RKO (cell line): Measurements from ENCODE around the gene TTC34.
"Not testable (repeated sequence)": the region's sequence is repeated elsewhere in the genome, so short reads cannot be mapped to it uniquely, and the experiment has no call there.

Experiments used
- DNase-seq: peaks from one replicate; pipeline ENCODE4 v3.0.0-alpha.2; 2016; ENCODE audit warnings: low spot score

TTC34 gene

DNA sequence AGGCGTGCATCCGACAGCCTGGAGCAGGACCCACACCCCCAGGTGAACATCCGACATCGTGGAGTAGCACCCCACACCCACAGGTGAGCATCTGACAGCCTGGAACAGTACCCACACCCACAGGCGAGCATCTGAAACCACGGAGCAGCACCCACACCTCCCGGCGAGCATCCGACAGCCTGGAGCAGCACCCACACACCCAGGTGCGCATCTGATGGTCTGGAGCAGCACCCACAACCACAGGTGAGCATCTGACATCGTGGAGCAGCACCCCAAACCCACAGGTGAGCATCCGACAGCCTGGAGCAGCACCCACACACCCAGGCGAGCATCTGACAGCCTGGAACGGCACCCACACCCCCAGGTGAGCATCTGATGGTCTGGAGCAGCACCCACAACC lies 46.1 kb downstream of the TTC34 start:
- not testable (repeated sequence) for DNase-seq

- DNase-seq: not testable (repeated sequence)
Observed at GRCh38 chr1:2754597-2754996, 46.9 kb downstream of the TTC34 start.

GRCh38 chr1:2752503-2752902 lies 49.0 kb downstream of the TTC34 start:
- DNase-seq: not testable (repeated sequence)

- DNase-seq: not testable (repeated sequence)
Observed at GRCh38 chr1:2751866-2752265, 49.6 kb downstream of the TTC34 start.

- DNase-seq: not testable (repeated sequence)
Observed at GRCh38 chr1:2750766-2751730, 50.4 kb downstream of the TTC34 start.

- not testable (repeated sequence) for DNase-seq
Observed at GRCh38 chr1:2750041-2750680, 51.3 kb downstream of the TTC34 start.

- not testable (repeated sequence) for DNase-seq
Observed at GRCh38 chr1:2748626-2749025, 52.9 kb downstream of the TTC34 start.

- not testable (repeated sequence) for DNase-seq
Observed at GRCh38 chr1:2694796-2695195, 106.7 kb downstream of the TTC34 start.

GRCh38 chr1:2690180-2690579 lies 111.3 kb downstream of the TTC34 start:
- not testable (repeated sequence) for DNase-seq

DNA sequence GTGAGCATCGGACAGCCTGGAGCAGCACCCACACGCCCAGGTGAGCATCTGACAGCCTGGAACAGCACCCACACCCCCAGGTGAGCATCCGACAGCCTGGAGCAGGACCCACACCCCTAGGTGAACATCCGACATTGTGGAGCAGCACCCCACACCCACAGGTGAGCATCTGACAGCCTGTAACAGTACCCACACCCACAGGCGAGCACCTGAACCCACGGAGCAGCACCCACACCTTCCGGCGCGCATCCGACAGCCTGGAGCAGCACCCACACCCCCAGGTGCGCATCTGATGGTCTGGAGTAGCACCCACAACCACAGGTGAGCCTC lies 113.2 kb downstream of the TTC34 start:
- DNase-seq: not testable (repeated sequence)

DNA sequence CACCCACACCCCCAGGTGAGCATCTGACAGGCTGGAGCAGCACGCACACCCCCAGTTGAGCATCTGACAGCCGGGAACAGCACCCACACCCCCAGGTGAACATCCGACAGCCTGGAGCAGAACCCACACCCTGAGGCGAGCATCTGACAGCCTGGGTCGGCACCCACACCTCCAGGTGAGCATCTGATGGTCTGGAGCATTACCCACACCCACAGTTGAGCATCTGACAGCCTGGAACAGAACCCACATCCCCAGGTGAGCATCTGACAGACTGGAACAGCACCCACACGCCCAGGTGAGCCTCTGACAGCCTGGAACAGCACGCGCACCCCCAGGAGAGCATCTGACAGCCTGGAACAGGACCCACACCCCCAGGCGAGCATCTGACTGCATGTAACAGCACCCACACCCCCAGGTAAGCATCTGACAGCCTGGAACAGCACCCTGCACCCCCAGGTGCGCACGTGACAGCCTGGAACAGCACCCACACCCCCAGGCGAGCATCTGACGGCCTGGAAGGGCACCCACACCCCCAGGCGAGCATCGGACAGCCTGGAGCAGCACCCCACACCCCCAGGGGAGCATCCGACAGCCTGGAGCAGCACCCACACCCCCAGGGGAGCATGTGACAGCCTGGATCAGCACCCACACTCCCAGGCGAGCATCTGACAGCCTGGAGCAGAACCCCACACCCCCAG lies 113.7 kb downstream of the TTC34 start:
- not testable (repeated sequence) for DNase-seq

- not testable (repeated sequence) for DNase-seq
Observed at GRCh38 chr1:2687174-2687591, 114.3 kb downstream of the TTC34 start.

GRCh38 chr1:2686091-2686863 lies 115.2 kb downstream of the TTC34 start:
- not testable (repeated sequence) for DNase-seq

- not testable (repeated sequence) for DNase-seq
Observed at GRCh38 chr1:2685671-2686070, 115.8 kb downstream of the TTC34 start.

DNA sequence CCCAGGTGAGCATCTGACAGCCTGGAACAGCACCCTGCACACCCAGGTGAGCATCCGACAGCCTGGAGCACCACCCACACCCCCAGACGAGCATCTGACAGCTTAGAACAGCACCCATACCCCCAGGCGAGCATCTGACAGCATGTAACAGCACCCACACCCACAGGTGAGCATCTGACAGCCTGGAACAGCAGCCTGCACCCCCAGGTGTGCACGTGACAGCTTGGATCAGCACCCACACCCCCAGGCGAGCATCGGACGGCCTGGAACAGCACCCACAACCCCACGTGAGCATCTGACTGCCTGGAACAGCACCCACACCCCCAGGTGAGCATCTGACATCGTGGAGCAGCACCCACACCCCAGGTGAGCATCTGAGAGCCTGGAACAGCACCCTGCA lies 116.6 kb downstream of the TTC34 start:
- not testable (repeated sequence) for DNase-seq

GRCh38 chr1:2684000-2684399 lies 117.5 kb downstream of the TTC34 start:
- not testable (repeated sequence) for DNase-seq

GRCh38 chr1:2683321-2683741 lies 118.2 kb downstream of the TTC34 start:
- DNase-seq: not testable (repeated sequence)

DNA sequence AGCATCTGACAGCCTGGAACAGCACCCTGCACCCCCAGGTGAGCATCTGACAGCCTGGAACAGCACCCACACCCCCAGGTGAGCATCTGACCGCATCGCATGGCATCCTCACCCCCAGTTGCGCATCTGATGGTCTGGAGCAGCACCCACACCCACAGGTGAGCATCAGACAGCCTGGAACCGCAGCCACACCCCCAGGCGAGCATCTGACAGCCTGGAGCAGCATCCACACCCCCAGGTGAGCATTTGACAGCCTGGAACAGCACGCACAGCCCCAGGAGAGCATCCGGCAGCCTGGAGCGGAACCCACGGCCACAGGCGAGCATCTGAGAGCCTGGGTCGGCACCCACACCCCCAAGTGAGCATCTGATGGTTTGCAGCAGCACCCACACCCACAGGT lies 118.6 kb downstream of the TTC34 start:
- DNase-seq: not testable (repeated sequence)

GRCh38 chr1:2676726-2677125 lies 124.8 kb downstream of the TTC34 start:
- not testable (repeated sequence) for DNase-seq

GRCh38 chr1:2671656-2672055 lies 129.8 kb downstream of the TTC34 start:
- DNase-seq: not testable (repeated sequence)

- not testable (repeated sequence) for DNase-seq
Observed at GRCh38 chr1:2659806-2660205, 141.7 kb downstream of the TTC34 start.

DNA sequence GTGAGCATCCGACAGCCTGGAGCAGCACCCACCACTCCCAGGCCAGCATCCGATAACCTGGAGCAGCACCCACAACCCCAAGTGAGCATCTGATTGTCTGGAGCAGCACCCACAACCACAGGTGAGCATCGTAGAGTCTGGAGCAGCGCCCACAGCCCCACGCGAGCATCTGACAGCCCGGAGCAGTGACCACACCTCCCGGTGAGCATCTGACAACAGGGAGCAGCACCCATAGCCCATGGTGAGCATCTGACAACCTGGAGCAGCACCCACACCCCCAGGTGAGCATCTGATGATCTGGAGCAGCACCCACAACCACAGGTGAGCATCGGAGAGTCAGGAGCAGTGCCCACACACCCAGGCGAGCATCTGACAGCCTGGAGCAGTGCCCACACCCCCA lies 143.6 kb downstream of the TTC34 start:
- not testable (repeated sequence) for DNase-seq
